SK-N-SH treated with all-trans-retinoic acid at 6 μM for 48 hours (cell line): ENCODE data around the gene FASTKD2.

Experiments used
- ATAC-seq: fragments of 200-7000 bp; cut with Tn5 transposase; 3 replicates; pipeline ENCODE4 v1.9.1; 2020; ENCODE audit warnings: mild to moderate bottlenecking, moderate library complexity
- CREB5 ChIP-seq: fragments of 250-450 bp; sonication (Bioruptor Pico); IDR thresholded peaks from 2 replicates; pipeline ENCODE4 v1.5.1; 2020; ENCODE audit warnings: low read depth, mild to moderate bottlenecking, moderate library complexity
- GLIS3 ChIP-seq: fragments of 250-450 bp; sonication (Bioruptor Pico); IDR thresholded peaks from 2 replicates; pipeline ENCODE4 v1.5.0; 2020; ENCODE audit warnings: mild to moderate bottlenecking, moderate library complexity
- ISL1 ChIP-seq: fragments of 250-450 bp; sonication (Bioruptor Pico); IDR thresholded peaks from 2 replicates; pipeline ENCODE4 v2.1.2; 2022; ENCODE audit warnings: mild to moderate bottlenecking, moderate library complexity
- OSR1 ChIP-seq: fragments of 250-450 bp; sonication (Bioruptor Pico); IDR thresholded peaks from 2 replicates; pipeline ENCODE4 v1.8.0; 2022; ENCODE audit warnings: moderate library complexity, mild to moderate bottlenecking, inconsistent platforms
- RARB ChIP-seq: fragments of 250-450 bp; sonication (Bioruptor Pico); IDR thresholded peaks from 2 replicates; pipeline ENCODE4 v1.8.0; 2021; ENCODE audit warnings: mild to moderate bottlenecking, moderate library complexity
- SNAI2 ChIP-seq: fragments of 250-450 bp; sonication (Bioruptor Pico); IDR thresholded peaks from 2 replicates; pipeline ENCODE4 v1.5.0; 2020; ENCODE audit warnings: mild to moderate bottlenecking, moderate library complexity
- TCF4 ChIP-seq: fragments of 250-450 bp; sonication (Bioruptor Pico); IDR thresholded peaks from 2 replicates; pipeline ENCODE4 v1.8.0; 2021; ENCODE audit warnings: mild to moderate bottlenecking, moderate library complexity, borderline replicate concordance
- TOX ChIP-seq: fragments of 250-450 bp; sonication (Bioruptor Pico); IDR thresholded peaks from 2 replicates; pipeline ENCODE4 v1.8.0; 2021; ENCODE audit warnings: mild to moderate bottlenecking, moderate library complexity, borderline replicate concordance
- ZC3H10 ChIP-seq: fragments of 250-450 bp; sonication (Bioruptor Pico); IDR thresholded peaks from 2 replicates; pipeline ENCODE4 v1.5.1; 2021; ENCODE audit warnings: mild to moderate bottlenecking, moderate library complexity
- ZFP3 ChIP-seq: fragments of 250-450 bp; sonication (Bioruptor Pico); IDR thresholded peaks from 2 replicates; pipeline ENCODE4 v1.5.0; 2020; ENCODE audit warnings: mild to moderate bottlenecking, moderate library complexity
- ZNF565 ChIP-seq: fragments of 450-650 bp; formaldehyde crosslinking; conservative IDR thresholded peaks from 2 replicates; pipeline ENCODE4 v1.5.0; 2020; ENCODE audit warnings: low read depth, mild to moderate bottlenecking, moderate library complexity
- ZNF70 ChIP-seq: fragments of 450-650 bp; formaldehyde crosslinking; IDR thresholded peaks from 2 replicates; pipeline ENCODE4 v1.5.0; 2020; ENCODE audit warnings: mild to moderate bottlenecking, moderate library complexity
- TF ChIP-seq, protein P1 (sequence below): fragments of 250-450 bp; sonication (Bioruptor Pico); IDR thresholded peaks from 2 replicates; pipeline ENCODE4 v1.8.0; 2020; ENCODE audit warnings: mild to moderate bottlenecking, moderate library complexity, borderline replicate concordance
- TF ChIP-seq, protein P2 (sequence below): fragments of 250-450 bp; sonication (Bioruptor Pico); IDR thresholded peaks from 2 replicates; pipeline ENCODE4 v1.5.0; 2020; ENCODE audit warnings: mild to moderate bottlenecking, moderate library complexity
- TF ChIP-seq, protein P3 (sequence below): fragments of 250-450 bp; sonication (Bioruptor Pico); IDR thresholded peaks from 2 replicates; pipeline ENCODE4 v1.5.1; 2021; ENCODE audit warnings: mild to moderate bottlenecking, moderate library complexity
- TF ChIP-seq, protein P4 (sequence below): fragments of 250-450 bp; sonication (Bioruptor Pico); IDR thresholded peaks from 2 replicates; pipeline ENCODE4 v1.8.0; 2021; ENCODE audit warnings: low read depth, mild to moderate bottlenecking, moderate library complexity, borderline replicate concordance

Gene FASTKD2

GRCh38 chr2:206790311-206790935 is 25.0 kb downstream of the FASTKD2 start:
- ATAC-seq, result no peak
- TF ChIP-seq, protein P1, sequence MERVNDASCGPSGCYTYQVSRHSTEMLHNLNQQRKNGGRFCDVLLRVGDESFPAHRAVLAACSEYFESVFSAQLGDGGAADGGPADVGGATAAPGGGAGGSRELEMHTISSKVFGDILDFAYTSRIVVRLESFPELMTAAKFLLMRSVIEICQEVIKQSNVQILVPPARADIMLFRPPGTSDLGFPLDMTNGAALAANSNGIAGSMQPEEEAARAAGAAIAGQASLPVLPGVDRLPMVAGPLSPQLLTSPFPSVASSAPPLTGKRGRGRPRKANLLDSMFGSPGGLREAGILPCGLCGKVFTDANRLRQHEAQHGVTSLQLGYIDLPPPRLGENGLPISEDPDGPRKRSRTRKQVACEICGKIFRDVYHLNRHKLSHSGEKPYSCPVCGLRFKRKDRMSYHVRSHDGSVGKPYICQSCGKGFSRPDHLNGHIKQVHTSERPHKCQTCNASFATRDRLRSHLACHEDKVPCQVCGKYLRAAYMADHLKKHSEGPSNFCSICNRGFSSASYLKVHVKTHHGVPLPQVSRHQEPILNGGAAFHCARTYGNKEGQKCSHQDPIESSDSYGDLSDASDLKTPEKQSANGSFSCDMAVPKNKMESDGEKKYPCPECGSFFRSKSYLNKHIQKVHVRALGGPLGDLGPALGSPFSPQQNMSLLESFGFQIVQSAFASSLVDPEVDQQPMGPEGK (CRISPR knock-in tag), result no peak
- TF ChIP-seq RARB (no peak), TCF4 (CRISPR knock-in tag) (no peak), ZFP3 (CRISPR knock-in tag) (no peak), SNAI2 (CRISPR knock-in tag) (no peak), ZNF565 (CRISPR knock-in tag) (no peak), ZNF70 (CRISPR knock-in tag) (no peak), CREB5 (no peak), TOX (CRISPR knock-in tag) (no peak), ZC3H10 (no peak)
- TF ChIP-seq, protein P2, sequence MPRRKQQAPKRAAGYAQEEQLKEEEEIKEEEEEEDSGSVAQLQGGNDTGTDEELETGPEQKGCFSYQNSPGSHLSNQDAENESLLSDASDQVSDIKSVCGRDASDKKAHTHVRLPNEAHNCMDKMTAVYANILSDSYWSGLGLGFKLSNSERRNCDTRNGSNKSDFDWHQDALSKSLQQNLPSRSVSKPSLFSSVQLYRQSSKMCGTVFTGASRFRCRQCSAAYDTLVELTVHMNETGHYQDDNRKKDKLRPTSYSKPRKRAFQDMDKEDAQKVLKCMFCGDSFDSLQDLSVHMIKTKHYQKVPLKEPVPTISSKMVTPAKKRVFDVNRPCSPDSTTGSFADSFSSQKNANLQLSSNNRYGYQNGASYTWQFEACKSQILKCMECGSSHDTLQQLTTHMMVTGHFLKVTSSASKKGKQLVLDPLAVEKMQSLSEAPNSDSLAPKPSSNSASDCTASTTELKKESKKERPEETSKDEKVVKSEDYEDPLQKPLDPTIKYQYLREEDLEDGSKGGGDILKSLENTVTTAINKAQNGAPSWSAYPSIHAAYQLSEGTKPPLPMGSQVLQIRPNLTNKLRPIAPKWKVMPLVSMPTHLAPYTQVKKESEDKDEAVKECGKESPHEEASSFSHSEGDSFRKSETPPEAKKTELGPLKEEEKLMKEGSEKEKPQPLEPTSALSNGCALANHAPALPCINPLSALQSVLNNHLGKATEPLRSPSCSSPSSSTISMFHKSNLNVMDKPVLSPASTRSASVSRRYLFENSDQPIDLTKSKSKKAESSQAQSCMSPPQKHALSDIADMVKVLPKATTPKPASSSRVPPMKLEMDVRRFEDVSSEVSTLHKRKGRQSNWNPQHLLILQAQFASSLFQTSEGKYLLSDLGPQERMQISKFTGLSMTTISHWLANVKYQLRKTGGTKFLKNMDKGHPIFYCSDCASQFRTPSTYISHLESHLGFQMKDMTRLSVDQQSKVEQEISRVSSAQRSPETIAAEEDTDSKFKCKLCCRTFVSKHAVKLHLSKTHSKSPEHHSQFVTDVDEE (CRISPR knock-in tag), result no peak

DNA sequence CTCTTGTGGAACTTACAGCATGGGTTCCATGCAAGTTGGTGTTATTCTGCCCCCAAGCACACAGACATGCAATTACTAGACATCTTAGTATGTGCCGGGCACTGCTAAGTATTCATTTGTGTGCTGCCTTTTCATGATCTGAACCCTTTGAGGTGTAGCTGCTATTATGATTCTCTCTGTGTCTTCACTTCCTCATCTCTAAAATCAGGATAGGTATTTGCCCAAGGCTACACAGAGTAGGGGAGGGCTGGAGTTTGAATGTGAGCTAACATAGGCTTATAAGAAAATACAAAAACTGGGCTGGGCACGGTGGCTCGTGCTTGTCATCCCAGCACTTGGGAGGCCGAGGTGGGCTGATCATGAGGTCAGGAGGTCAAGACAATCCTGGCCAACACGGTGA is 27.2 kb downstream of the FASTKD2 start:
- no peak for TF ChIP-seq ISL1
- TF ChIP-seq, protein P3, sequence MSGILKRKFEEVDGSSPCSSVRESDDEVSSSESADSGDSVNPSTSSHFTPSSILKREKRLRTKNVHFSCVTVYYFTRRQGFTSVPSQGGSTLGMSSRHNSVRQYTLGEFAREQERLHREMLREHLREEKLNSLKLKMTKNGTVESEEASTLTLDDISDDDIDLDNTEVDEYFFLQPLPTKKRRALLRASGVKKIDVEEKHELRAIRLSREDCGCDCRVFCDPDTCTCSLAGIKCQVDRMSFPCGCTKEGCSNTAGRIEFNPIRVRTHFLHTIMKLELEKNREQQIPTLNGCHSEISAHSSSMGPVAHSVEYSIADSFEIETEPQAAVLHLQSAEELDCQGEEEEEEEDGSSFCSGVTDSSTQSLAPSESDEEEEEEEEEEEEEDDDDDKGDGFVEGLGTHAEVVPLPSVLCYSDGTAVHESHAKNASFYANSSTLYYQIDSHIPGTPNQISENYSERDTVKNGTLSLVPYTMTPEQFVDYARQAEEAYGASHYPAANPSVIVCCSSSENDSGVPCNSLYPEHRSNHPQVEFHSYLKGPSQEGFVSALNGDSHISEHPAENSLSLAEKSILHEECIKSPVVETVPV (CRISPR knock-in tag), result no peak
- TF ChIP-seq ZFP3 (CRISPR knock-in tag), result no peak
- no peak for TF ChIP-seq ZNF70 (CRISPR knock-in tag)
- no peak for TF ChIP-seq TOX (CRISPR knock-in tag)
- no peak for TF ChIP-seq RARB
- TF ChIP-seq GLIS3 (CRISPR knock-in tag), result no peak
- no peak for TF ChIP-seq ZC3H10
- TF ChIP-seq ZNF565 (CRISPR knock-in tag), result no peak
- no peak for TF ChIP-seq CREB5
- no peak for TF ChIP-seq OSR1 (CRISPR knock-in tag)
- TF ChIP-seq, protein P2 (CRISPR knock-in tag), result no peak
- TF ChIP-seq, protein P4, sequence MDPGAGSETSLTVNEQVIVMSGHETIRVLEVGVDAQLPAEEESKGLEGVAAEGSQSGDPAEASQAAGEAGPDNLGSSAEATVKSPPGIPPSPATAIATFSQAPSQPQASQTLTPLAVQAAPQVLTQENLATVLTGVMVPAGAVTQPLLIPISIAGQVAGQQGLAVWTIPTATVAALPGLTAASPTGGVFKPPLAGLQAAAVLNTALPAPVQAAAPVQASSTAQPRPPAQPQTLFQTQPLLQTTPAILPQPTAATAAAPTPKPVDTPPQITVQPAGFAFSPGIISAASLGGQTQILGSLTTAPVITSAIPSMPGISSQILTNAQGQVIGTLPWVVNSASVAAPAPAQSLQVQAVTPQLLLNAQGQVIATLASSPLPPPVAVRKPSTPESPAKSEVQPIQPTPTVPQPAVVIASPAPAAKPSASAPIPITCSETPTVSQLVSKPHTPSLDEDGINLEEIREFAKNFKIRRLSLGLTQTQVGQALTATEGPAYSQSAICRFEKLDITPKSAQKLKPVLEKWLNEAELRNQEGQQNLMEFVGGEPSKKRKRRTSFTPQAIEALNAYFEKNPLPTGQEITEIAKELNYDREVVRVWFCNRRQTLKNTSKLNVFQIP (CRISPR knock-in tag), result no peak
- ATAC-seq, result no peak
